ENCODE results near the gene POLR1B.
A peak's percentile ranks its signal among the peaks of the same experiment; 100 is the strongest.

Gene POLR1B

DNA sequence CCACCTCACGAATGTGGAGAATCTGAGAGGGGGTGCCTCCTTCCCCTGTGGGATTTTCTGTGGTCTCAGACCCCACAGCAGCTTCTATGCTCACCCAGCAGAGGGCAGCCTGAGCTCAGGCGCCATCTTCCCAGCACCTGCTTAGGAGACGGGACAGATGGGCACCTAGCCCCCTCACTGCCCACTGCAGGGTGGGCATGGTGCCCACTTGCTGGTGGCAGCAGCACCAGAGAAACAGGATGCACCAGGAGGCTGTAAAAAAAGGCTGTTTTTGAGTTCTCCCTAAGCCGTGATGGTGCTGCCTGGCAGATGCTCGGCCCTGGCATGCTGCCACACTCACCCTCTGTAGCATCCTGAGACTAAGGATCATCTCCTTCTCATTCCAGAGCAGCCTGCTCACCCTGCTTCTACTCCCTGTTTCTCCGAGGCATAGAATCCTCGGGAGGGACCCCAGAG, 84.4 kb downstream of the POLR1B start:
- no peak overlapping the region for H3K27ac ChIP-seq
- no peaks in the 10 kb centered on the region for H3K9me3 ChIP-seq (ENCODE audit: severe bottlenecking)
- H3K36me3 ChIP-seq: no peaks in the 10 kb centered on the region
- TF ChIP-seq CTCF (IDR thresholded peaks at IDR 0.05; ENCODE audit: low read depth, low read length): peak; percentile 96
- peak; percentile 57 for DNase-seq
- H3K4me3 ChIP-seq (ENCODE audit: low read depth, low read length): no peak overlapping the region
- H3K27me3 ChIP-seq (ENCODE audit: insufficient read depth, low read depth, severe bottlenecking): no peaks in the 10 kb centered on the region

All from WERI-Rb-1 (cell line).